Liver (tissue), 3 donors: ENCODE data around the gene NEUROG1.

Experiments used
- CTCF ChIP-seq: fragments of 150-350 bp; IDR thresholded peaks from 2 replicates; pipeline ENCODE4 v1.5.1; 2017; ENCODE audit warnings: improper control_type of control experiment, low read depth, low read length; ENCODE audit not compliant: missing input control
- FOXA1 ChIP-seq: IDR thresholded peaks from 2 replicates; pipeline ENCODE4 v1.6.1; 2016; ENCODE audit warnings: antibody characterized with exemption
- MAX ChIP-seq: IDR thresholded peaks from 2 replicates; pipeline ENCODE4 v1.6.1; 2016; ENCODE audit warnings: antibody characterized with exemption
- NR2F2 ChIP-seq: IDR thresholded peaks from 2 replicates; pipeline ENCODE4 v1.6.1; 2016; ENCODE audit warnings: antibody characterized with exemption
- RAD21 ChIP-seq, 2 donors: IDR thresholded peaks; 2 replicates each; pipeline ENCODE4 v1.6.1; 2016; ENCODE audit warnings: antibody characterized with exemption in 2 of 2, mild to moderate bottlenecking in 2 of 2
- REST ChIP-seq: IDR thresholded peaks from 2 replicates; pipeline ENCODE4 v1.6.1; 2016; ENCODE audit warnings: antibody characterized with exemption, mild to moderate bottlenecking
- TAF1 ChIP-seq: conservative IDR thresholded peaks from 2 replicates; pipeline ENCODE4 v1.6.1; 2016; ENCODE audit warnings: antibody characterized with exemption, mild to moderate bottlenecking
- donor health status: healthy.
- donor health status: healthy.

GRCh38 chr5:135539430-135540005 is 3.8 kb upstream of the NEUROG1 start:
- TF ChIP-seq MAX = no peak
- no peak for TF ChIP-seq FOXA1
- TF ChIP-seq CTCF = no peak
- no peak for TF ChIP-seq REST
- TF ChIP-seq TAF1 = no peak
- no peak for TF ChIP-seq RAD21 (IDR thresholded peaks at IDR 0.05)
- TF ChIP-seq NR2F2 = no peak
